ENCODE results near the gene FAM3A.
"Not testable (repeated sequence)": the region's sequence is repeated elsewhere in the genome, so short reads cannot be mapped to it uniquely, and the experiment has no call there.

FAM3A gene, protein sequence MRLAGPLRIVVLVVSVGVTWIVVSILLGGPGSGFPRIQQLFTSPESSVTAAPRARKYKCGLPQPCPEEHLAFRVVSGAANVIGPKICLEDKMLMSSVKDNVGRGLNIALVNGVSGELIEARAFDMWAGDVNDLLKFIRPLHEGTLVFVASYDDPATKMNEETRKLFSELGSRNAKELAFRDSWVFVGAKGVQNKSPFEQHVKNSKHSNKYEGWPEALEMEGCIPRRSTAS

DNA sequence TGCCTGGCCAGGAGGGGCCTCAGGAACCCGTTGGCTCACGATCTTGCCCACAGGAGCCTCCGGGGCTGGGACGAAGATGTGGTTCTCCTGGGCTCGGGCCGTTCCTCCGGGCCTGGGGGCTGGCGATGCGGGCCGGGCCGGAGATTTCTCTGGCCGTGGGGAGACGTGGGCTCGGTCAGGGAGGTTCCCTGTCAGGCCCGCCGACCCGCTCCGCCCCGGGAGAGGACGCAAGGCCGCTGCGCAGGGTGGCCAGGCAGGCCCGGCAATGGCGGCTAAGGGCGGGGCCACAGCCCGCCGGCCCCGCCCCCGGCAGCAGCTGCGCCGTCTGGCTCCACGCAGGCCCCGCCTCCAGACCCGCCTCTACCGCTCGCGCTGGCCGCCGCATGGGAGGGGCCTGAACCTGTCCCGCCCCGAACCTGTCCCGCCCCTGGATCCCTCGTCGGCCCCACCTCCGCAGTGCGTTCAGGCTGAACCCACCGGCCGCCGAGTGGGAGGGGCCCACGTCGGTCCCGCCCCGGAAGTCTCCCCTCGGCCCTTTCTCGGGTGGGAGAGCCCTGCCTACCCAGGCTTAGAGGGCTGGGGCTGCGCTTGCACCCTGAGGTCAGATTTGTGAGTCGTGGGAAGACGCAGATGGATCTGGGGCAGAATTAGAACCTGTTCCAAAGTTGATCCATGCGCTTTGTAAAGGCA, at the start of gene FAM3A:
Gene FAM3A (minus strand): TSS at position 267 of the 690 bp plus-strand sequence. CDS start 460 bp downstream, outside the sequence.
- DNase-seq (ENCODE audit: low read depth in 3 of 3, low spot score in 1 of 3) = peak; percentile 80 to 87 (median 84)

DNA sequence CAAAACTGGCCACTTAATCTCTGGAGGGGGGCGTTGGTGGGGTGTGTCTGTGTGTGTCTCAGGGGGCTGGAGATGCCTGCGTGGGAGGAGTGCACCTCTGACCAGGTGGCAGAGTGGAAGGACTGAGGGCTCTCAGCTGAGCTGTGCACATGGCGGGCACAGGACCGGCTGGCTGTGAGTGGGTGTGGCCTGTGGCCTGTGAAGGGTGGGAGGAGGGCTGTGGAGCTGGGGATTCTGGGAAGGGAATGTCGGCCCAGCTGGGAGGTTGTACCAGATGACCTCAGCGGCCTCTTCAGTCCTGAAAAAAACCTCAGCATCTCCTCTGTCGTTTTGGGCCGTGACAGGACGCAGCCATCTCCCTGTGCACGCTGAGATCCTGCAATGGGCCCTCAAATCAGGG, 46.3 kb upstream of the FAM3A start:
- not testable (repeated sequence) for DNase-seq (ENCODE audit: low read depth in 3 of 3, low spot score in 1 of 3)

DNA sequence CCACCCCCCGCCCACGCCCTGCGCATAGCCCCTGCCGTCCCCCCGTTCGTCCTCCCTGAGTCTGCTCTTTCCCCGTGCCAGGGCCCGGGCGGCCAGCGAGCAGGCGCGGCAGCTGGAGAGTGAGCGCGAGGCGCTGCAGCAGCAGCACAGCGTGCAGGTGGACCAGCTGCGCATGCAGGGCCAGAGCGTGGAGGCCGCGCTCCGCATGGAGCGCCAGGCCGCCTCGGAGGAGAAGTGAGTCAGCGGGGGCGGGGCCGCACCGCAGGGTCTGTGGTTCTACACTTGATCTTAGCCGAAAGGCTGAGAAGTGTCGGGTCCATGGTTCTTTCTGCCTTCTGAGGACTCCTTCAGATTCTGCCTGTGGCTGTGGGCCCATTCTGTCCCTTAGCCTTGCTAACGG, 44.3 kb upstream of the FAM3A start:
- not testable (repeated sequence) for DNase-seq (ENCODE audit: low read depth in 3 of 3, low spot score in 1 of 3)

DNA sequence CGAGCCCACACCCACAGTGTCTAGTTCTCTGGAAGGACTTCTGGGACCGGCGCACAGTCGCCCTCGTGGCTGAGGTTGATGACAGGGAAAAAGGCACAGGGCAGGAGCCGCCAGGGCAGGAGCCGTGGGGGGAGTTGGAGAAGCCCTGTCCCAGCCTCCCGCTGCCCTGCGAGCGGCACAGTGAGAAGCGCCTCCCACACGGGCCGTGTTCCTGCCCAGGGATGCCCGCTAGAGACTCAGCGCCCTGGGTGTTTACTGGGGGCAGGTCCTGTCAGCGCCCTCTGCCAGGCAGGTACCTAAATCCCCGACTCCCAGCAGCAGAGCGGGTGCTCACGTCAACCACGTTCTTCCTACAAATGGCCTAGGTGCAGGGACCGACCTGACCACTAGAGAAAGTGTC, 42.9 kb upstream of the FAM3A start:
- not testable (repeated sequence) for DNase-seq (ENCODE audit: low read depth in 3 of 3, low spot score in 1 of 3)

DNA sequence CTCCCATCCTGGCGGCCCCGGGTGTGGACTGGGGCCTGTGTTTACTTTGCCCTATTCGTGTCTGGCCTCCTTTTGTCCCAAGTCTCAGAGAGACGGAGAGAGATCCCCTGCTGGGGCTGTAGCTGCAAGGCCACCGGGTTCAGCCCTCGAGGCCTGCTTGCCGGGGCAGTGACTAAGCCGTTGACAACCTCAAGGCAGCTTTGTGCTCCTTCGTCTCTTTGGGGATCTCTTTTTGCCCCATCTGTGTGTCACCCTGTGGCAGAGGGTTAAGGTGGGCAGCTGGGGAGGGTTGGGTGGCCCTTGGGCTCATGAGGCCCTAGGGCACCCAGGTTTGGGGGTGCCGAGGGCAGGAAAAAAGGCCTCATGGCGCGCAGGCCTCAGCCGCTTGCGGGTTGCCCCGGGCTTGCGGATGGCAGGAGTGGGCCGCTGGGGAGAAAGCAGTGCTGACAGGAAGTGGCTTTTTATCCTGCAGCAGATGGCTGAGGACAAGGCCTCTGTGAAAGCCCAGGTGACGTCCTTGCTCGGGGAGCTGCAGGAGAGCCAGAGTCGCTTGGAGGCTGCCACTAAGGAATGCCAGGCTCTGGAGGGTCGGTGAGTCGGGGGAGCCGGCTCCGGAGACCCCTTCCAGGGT, 42.1 kb upstream of the FAM3A start:
- not testable (repeated sequence) for DNase-seq (ENCODE audit: low read depth in 3 of 3, low spot score in 1 of 3)

DNA sequence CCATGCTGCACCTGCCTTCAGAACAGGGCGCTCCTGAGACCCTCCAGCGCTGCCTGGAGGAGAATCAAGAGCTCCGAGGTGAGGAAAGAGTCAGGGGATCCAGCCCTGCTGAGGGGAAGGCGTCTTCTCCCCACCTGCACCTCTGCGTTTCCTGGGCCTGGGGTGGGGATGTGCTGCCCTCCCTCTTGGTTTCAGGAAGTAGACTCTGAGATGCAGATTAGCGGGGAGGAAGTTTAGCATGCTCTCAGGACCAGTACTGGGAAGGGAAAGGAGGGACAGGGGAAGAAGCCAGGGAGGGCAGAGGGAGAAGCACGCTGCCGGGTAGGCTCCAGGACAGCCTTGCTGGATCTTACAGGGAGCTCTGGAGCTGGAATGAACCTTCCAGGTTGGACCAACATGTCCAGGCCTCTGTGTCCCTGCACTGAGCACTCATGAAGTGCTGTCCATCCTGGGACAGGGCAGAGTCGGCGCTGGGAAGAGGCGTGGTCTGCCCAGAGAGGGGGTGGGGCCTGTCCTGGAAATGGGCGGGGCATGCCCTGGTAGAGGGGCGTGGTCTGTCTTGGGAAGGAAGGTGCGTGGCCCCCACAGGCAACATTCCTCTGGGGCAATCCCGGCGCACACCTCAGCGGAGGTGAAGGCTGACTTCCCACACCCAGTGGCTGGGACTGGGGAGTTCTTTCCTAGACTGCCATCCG, 36.2 kb upstream of the FAM3A start:
- DNase-seq (ENCODE audit: low read depth in 3 of 3, low spot score in 1 of 3) = not testable (repeated sequence)

DNA sequence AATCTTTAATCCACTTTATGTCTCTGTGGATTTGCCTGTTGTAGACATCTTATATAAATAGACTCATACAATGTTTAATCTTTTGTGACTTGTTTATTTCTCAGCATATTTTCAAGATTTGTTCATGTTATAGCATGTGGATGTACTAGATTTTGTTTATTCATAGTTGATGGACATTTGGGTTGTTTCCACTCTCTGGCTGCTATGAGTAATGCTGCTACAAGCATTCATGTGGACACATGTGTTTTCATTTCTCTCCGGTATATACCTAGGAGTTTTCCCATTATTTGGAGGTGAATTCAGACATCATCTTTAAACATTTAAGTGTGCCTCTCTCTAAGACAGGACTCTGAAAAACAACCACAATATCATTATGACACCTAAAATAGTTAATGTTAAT, 33.7 kb upstream of the FAM3A start:
- no peak for DNase-seq (ENCODE audit: low read depth in 3 of 3, low spot score in 1 of 3)

DNA sequence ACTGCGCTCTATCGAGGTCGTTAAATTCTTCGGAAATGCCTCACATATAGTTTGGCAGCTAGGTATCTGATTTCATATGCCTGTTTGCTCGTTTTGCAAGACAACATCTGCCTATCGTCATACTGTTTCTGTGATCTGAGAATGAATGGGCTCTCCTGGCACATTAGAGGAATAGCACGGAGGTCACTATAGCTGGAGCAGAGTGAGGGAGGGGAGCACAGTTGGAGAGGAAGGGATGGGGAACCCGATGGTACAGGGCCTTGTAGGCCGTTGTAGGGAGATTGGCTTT, 31.9 kb upstream of the FAM3A start:
- DNase-seq (ENCODE audit: low read depth in 3 of 3, low spot score in 1 of 3) = no peak

DNA sequence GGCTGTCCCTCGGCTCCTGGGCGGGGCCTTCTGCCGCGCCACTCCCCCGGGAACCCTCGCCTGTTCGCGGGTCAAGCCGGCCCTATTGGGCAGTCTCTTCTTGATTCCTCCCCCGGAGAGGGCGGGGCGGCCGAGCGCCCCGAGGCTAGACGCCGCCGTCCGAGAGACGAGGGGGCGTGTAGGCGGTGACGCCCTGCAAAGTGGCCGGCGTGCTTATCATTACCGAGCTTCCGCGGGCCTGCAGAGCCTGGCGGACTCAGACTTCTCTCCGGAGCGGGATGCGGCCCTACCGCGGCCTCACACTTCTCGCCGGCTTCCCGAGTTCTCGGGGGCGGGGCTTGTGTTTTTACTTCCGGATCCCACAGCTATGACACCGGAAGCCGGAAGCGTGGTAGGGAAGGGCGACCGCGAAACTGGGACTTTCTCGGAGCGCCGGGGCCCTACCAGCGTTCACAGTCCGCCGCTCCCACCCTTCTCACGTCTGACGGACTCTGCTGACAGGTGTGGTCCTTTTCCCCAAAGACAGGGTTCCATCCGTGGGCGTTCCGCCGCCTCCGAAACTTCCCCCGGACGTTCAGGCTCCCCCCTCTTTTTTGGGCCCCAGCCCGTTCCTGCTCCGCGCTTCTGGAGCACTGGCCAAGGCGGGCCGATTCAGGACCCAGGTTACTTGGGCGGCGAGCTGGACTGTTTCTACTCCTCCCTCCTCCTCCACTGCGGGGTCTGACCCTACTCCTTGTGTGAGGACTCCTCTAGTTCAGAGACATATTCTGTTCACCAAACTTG, 31.4 kb upstream of the FAM3A start, which contains the start of gene IKBKG:
Gene IKBKG (plus strand): TSS at position 376 of the 783 bp plus-strand sequence. CDS start 4,383 bp downstream, outside the sequence.
- DNase-seq (ENCODE audit: low read depth in 3 of 3, low spot score in 1 of 3) = peak; percentile 71 to 79 (median 75)

DNA sequence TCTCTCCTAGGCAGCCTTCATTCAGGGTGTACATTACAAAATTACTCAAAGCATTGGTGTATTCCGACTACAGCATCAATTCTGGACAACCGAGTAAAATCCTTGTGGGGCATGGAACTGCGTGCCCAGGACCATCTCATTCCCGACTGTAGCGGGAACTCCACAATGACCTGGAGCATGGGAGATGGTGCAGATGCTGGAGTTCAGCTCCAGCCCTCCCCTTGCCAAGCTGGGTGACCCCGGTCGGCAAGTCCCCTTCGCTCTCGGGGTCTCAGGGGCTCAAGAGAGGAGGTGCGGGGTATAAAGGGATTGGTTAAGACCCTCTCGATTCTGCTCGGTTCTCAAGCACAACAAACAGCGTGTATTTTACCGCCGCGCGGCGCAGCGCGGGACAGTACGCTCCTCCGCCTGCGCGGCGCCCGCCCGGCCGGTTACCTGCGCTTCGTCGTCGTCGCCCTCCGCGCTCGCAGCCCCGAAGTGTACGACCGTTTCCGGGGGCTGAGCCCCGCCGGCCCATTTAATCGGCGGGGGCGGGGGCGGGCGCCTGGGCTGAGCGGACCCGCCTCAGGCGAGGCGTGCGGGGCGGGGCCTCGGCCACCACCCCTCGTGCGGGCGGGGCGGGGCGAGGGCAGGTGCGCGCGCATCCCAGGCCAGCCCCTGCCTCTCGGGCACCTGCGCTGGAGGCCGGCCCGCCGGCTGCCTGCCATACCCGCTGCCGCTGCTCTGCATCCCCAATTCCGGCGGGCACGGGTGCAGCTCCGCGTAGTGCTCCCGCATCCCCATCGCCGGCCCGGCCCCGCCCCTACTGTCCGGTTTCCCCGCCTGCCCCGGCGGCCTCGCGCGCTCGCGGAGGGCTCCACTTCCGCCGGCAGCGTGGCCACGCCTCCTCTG, 30.6 kb upstream of the FAM3A start, which contains the start of gene G6PD:
Gene G6PD (minus strand): TSS at position 493 of the 891 bp plus-strand sequence. CDS start 691 bp downstream, outside the sequence.
- peak; percentile 51 to 73 (median 71) for DNase-seq (ENCODE audit: low read depth in 3 of 3, low spot score in 1 of 3)

DNA sequence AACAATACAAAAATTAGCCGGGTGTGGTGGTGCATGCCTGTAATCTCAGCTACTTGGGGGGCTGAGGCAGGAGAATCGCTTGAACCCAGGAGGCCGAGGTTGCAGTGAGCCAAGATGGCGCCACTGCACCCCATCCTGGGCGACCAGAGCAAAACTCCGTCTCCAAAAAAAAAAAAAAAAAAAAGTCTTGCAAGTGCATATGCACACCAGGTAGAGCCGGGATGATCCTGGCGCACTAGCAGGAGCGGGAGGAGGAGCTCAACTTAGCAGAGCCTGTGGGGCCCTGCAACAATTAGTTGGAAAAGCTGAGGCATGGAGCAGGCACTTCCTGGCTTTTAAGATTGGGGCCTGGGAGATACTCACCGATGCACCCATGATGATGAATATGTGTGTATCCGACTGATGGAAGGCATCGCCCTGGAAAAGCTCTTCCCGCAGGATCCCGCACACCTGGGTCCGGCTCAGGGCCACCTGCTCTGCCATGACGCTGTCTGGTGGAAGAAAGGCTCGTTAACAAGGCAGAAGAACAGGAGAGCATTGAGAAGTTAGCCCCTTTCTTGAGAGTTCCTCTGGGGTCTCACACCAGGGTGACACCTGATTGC, 29.7 kb upstream of the FAM3A start:
- DNase-seq (ENCODE audit: low read depth in 3 of 3, low spot score in 1 of 3) = no peak

DNA sequence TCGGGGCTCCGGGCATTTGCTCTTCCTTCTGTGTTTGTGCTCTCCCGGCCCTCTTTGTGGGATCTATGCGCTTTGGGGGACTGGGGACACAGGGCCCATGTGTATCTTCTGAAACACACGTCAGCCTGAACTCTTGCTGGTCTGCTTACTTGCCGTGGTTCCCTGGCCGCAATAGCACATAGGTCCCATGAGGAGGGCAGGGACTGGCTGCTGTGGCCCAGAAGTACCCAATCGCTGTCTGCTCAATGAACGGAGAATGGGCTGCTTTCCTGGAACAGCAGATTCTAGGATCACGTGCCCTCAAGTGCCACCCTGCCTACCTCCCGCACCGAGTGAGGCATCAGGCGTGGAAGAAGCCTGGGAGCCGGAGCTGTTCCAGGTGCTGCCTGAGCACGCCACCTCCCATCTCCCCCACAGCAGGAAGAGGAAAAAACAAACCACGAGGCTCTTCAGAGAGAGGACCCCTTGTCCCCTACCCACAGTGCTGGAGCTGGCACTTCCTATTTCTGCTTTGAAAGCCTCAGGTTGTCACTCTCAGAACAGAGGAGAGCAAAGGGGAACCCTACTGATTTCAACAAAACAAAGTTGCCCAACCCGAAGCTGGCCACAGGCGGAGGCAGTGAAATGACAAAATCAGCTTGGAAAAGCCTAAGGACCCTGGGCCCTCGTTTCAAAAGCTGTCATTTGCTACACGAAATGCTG, 26.8 kb upstream of the FAM3A start:
- no peak for DNase-seq (ENCODE audit: low read depth in 3 of 3, low spot score in 1 of 3)

DNA sequence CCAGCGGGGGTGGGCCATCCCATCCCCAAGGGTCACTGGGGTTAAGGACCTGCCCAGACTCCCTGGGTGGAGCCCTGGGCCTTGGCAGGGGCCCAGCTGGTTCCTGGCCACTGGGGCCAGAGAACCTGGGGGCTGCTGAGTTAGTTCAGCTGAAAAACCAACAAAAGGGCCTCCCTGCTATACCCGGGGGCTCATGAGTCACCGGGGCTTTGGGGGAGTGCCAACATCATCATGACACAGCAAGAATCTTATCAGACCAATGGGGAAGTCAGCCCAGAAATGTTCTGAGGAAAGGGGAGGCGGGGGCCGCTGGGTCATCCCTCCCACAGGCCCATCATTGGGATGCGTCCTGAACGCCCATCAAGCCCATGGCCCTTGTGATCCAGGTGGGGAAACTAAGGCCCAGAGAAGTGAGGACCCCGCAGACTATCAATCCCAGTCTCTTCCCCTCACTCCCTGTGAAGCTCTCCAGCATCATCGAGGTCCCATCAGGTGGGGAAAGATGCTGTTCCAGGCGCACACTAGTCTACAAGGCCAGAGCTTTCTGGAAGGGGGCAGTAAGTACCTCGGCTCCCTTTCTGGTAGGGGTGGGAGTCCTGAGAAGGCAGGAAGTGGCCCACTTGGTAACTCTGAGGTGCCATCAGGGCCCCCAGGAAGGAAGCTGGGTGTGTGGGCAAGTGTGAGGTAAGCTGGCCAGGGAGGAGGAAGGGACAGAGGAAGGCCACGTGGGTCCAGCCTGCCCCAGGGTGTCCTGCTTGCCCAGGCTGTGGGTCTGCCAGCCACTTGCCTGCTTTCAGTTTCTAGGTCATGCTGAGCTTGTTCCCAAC, 26.1 kb upstream of the FAM3A start:
- DNase-seq (ENCODE audit: low read depth in 3 of 3, low spot score in 1 of 3) = peak in 1 of 3 donors; percentile 33

DNA sequence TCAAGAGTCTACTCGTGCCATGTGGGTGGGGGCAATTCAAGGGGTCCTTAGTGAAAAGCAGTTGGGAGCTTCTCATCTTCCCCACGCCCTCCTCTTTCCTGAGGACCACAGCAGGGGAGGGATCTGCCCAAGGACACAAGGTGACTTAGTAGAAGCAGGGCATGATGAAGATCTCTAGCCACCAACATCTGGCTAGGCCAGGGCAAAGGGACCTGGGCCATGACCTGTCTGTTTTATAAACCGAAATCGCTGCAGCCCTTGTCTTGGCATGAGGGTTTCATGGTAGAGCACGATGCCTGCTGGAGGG, 25.5 kb upstream of the FAM3A start:
- DNase-seq (ENCODE audit: low read depth in 3 of 3, low spot score in 1 of 3) = no peak

DNA sequence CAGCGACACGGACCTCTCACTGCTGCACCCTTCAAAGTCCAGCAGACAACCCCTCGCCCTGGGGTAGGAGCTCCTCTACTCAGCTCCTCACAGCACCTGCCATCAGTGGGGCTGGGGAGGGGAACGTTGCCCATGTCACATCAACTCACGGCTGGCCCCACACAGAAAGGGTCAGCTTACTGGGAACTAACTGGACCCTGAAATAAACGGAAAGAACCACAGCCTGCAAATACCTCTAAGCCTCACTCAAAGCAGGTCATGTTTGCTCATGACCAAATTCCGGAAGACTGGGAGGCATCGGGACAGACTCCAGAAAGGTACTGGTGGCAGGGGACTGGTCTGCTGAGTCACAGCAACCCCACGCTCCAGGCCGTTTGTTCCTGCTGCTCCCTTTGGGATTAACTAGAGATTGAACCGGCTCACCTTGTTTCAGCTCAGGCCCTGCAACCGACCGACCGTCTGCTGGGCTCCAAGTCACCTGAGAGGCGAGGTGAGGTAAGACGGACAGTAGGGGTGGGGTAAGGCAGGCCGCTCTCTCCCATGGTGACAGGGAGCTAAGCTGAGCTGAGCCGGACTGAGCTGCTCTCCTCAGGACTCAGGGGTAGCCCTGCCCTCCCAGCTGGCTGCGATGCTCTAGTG, 25.0 kb upstream of the FAM3A start:
- DNase-seq (ENCODE audit: low read depth in 3 of 3, low spot score in 1 of 3) = no peak

DNA sequence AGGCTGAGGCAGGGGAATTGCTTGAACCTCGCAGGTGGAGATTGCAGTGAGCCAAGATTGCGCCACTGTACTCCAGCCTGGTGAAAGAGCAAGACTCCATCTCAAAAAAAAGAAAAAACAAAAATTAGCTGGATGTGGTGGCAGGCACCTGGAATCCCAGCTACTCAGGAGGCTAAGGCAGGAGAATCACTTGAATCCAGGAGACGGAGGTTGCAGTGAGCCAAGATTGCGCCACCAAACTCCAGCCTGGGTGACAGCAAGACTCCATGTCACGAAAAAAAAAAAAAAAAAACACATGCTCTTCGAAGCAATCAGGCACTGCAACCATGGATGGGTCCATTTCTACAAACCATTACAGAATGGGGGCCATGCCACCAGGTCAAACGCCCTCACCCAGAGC, 24.3 kb upstream of the FAM3A start:
- not testable (repeated sequence) for DNase-seq (ENCODE audit: low read depth in 3 of 3, low spot score in 1 of 3)

DNA sequence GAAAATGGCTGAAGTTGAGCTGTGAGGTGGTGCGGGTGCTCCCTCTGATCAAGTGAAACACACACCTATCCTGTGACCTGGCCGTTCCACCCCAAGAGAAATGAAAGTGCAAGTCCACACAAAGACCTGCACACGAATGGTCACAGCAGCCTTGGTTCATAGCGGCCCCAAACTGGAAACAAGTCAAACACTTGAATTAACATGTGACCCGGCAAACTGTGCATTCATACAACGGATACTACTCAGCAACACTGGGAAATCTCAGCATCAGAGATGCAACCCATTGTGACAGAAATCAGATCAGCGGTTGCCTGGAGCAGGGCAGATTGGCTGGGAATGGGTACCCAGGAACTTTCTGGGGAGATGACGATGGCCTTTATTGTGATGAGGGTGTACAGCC, 23.0 kb upstream of the FAM3A start:
- no peak for DNase-seq (ENCODE audit: low read depth in 3 of 3, low spot score in 1 of 3)

DNA sequence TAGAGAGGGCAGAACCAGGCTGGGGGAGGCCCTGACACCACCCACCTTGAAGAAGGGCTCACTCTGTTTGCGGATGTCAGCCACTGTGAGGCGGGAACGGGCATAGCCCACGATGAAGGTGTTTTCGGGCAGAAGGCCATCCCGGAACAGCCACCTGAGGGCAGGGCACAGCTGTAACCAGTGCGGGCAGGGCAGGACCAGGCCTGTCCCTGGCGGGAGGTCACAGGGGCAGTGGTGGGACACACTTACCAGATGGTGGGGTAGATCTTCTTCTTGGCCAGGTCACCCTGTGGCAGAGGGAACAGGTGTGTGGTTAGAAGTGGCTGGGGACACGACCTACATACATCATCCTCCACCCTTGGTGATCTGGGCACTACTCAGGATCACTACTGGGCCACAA, 19.9 kb upstream of the FAM3A start:
- no peak for DNase-seq (ENCODE audit: low read depth in 3 of 3, low spot score in 1 of 3)
